GM12891 (cell line): ENCODE results near the gene SEMA5A.

Source experiments
- DNase-seq: peaks from one replicate; pipeline ENCODE4 v3.0.0; 2011; ENCODE audit warnings: low spot score; ENCODE audit not compliant: insufficient read length
- FAIRE-seq: peaks from 2 replicates; lab custom pipeline; 2011; peaks lifted over from hg19 to GRCh38; lab: Jason Lieb, UNC
- PAX5 ChIP-seq: IDR thresholded peaks from 2 replicates; pipeline ENCODE4 v1.6.1; 2011; ENCODE audit warnings: low read length, moderate library complexity, mild to moderate bottlenecking; ENCODE audit not compliant: insufficient read depth, severe bottlenecking
- POLR2A ChIP-seq: IDR thresholded peaks from 2 replicates; pipeline ENCODE4 v1.6.1; 2011; ENCODE audit warnings: low read depth, low read length, control low read depth
- POLR2AphosphoS5 ChIP-seq: IDR thresholded peaks from 2 replicates; pipeline ENCODE4 v1.6.1; 2011; ENCODE audit warnings: low read depth, low read length, control low read depth
- POU2F2 ChIP-seq: IDR thresholded peaks from 2 replicates; pipeline ENCODE4 v1.6.1; 2011; ENCODE audit warnings: low read depth, mild to moderate bottlenecking, control low read depth, low read length, moderate library complexity
- SPI1 ChIP-seq: IDR thresholded peaks from 2 replicates; pipeline ENCODE4 v1.6.1; 2011; ENCODE audit warnings: low read depth, low read length, control low read depth
- TAF1 ChIP-seq: IDR thresholded peaks from 2 replicates; pipeline ENCODE4 v1.6.1; 2011; ENCODE audit warnings: low read depth, low read length, control low read depth

SEMA5A gene

GRCh38 chr5:9045946-9046345 lies 499.9 kb downstream of the SEMA5A start:
- FAIRE-seq (no peak), DNase-seq (no peak)
- TF ChIP-seq PAX5 = no peak
- TF ChIP-seq POLR2AphosphoS5 = no peak
- no peak for TF ChIP-seq TAF1
- TF ChIP-seq SPI1 = no peak
- no peak for TF ChIP-seq POU2F2
- TF ChIP-seq POLR2A = no peak

- FAIRE-seq = no peak
- TF ChIP-seq POLR2A (no peak), POLR2AphosphoS5 (no peak), TAF1 (no peak), POU2F2 (no peak), PAX5 (no peak), SPI1 (no peak)
- no peak for DNase-seq
Measured at GRCh38 chr5:9042241-9042640, 503.6 kb downstream of the SEMA5A start.

GRCh38 chr5:9040475-9040874 lies 505.4 kb downstream of the SEMA5A start:
- TF ChIP-seq TAF1 = no peak
- TF ChIP-seq POLR2AphosphoS5 = no peak
- no peak for TF ChIP-seq POU2F2
- no peak for TF ChIP-seq SPI1
- TF ChIP-seq POLR2A = no peak
- TF ChIP-seq PAX5 = no peak
- no peak for DNase-seq
- no peak for FAIRE-seq

GRCh38 chr5:9037048-9037447 lies 508.8 kb downstream of the SEMA5A start:
- no peak for TF ChIP-seq TAF1
- no peak for TF ChIP-seq SPI1
- no peak for TF ChIP-seq POLR2A
- no peak for TF ChIP-seq POLR2AphosphoS5
- no peak for TF ChIP-seq PAX5
- TF ChIP-seq POU2F2 = no peak
- DNase-seq (no peak), FAIRE-seq (no peak)

GRCh38 chr5:9035346-9035745 lies 510.5 kb downstream of the SEMA5A start:
- DNase-seq (no peak), FAIRE-seq (no peak)
- TF ChIP-seq SPI1 (no peak), POLR2AphosphoS5 (no peak), TAF1 (no peak), PAX5 (no peak), POU2F2 (no peak), POLR2A (no peak)

GRCh38 chr5:9034649-9035048 lies 511.2 kb downstream of the SEMA5A start:
- no peak for DNase-seq
- FAIRE-seq = no peak
- TF ChIP-seq POLR2AphosphoS5 = no peak
- TF ChIP-seq PAX5 = no peak
- no peak for TF ChIP-seq SPI1
- no peak for TF ChIP-seq TAF1
- no peak for TF ChIP-seq POU2F2
- no peak for TF ChIP-seq POLR2A

GRCh38 chr5:9033524-9033923 lies 512.4 kb downstream of the SEMA5A start:
- TF ChIP-seq SPI1 = no peak
- no peak for TF ChIP-seq POLR2AphosphoS5
- no peak for TF ChIP-seq TAF1
- no peak for TF ChIP-seq POU2F2
- TF ChIP-seq PAX5 = no peak
- no peak for TF ChIP-seq POLR2A

GRCh38 chr5:9025942-9026341 lies 519.9 kb downstream of the SEMA5A start:
- TF ChIP-seq POU2F2 (no peak), SPI1 (no peak), POLR2AphosphoS5 (no peak), TAF1 (no peak), PAX5 (no peak), POLR2A (no peak)
- DNase-seq (no peak), FAIRE-seq (no peak)

More at GRCh38 chr5:9033524-9033923, 512.4 kb downstream of the SEMA5A start:
- FAIRE-seq = no peak
- no peak for DNase-seq

- DNase-seq (no peak), FAIRE-seq (no peak)
- TF ChIP-seq POLR2A (no peak), PAX5 (no peak), POLR2AphosphoS5 (no peak), TAF1 (no peak), POU2F2 (no peak)
Measured at GRCh38 chr5:9020996-9021395, 524.9 kb downstream of the SEMA5A start.

GRCh38 chr5:9015937-9016270 lies 530.0 kb downstream of the SEMA5A start:
- no peak for FAIRE-seq
- no peak for DNase-seq
- TF ChIP-seq SPI1 (no peak), PAX5 (no peak), POU2F2 (no peak)
